K562 (cell line): Measurements from ENCODE around the gene SLC35E1. TPM values are rescaled to one million over a fixed set of nuclear protein-coding genes. Genes with fewer than 3 reads are reported as not detected.

Experiments used
- ARNT ChIP-seq, 2 experiments: fragments of 450-650 bp; IDR thresholded peaks; 2 replicates each; pipeline ENCODE4 v1.6.1; 2016; ENCODE audit warnings: mild to moderate bottlenecking in 1 of 2
- BRD4 ChIP-seq: fragments of 200-600 bp; sonication (generic); IDR thresholded peaks from 2 replicates; pipeline ENCODE4 v1.6.1; 2017; ENCODE audit warnings: inconsistent platforms
- CREM ChIP-seq: IDR thresholded peaks from 2 replicates; pipeline ENCODE4 v1.6.1; 2014; ENCODE audit warnings: antibody characterized with exemption, low read depth
- CXXC5 ChIP-seq: fragments of 250-450 bp; sonication (Bioruptor Pico); IDR thresholded peaks from 2 replicates; pipeline ENCODE4 v1.8.0; 2022; ENCODE audit warnings: inconsistent platforms, mild to moderate bottlenecking, moderate library complexity
- MTF1 ChIP-seq: fragments of 250-450 bp; sonication (Bioruptor Pico); IDR thresholded peaks from 2 replicates; pipeline ENCODE4 v1.9.0; 2021; ENCODE audit warnings: moderate library complexity, mild to moderate bottlenecking, inconsistent platforms, borderline replicate concordance
- RCOR1 ChIP-seq, 2 experiments: IDR thresholded peaks; 2 replicates each; pipeline ENCODE4 v1.6.1; 2012; ENCODE audit warnings: low read depth in 2 of 2, low read length in 2 of 2, borderline replicate concordance in 1 of 2, improper control_type of control experiment in 1 of 2
- STAT5A ChIP-seq: IDR thresholded peaks from 2 replicates; pipeline ENCODE4 v1.6.1; 2012; ENCODE audit warnings: low read length, inconsistent platforms, borderline replicate concordance
- ZBTB7A ChIP-seq: IDR thresholded peaks from 2 replicates; pipeline ENCODE4 v1.6.1; 2011; ENCODE audit warnings: low read depth, mild to moderate bottlenecking, low read length, moderate library complexity, borderline replicate concordance; ENCODE audit not compliant: control insufficient read depth
- ZBTB8A ChIP-seq: fragments of 450-650 bp; IDR thresholded peaks from 2 replicates; pipeline ENCODE4 v1.6.1; 2018; ENCODE audit warnings: mild to moderate bottlenecking, moderate library complexity; ENCODE audit not compliant: partially characterized antibody
- ZKSCAN1 ChIP-seq: fragments of 150-350 bp; IDR thresholded peaks from 2 replicates; pipeline ENCODE4 v1.6.1; 2016; ENCODE audit warnings: low read depth, low read length
- ZNF696 ChIP-seq: fragments of 250-450 bp; sonication (Bioruptor Pico); conservative IDR thresholded peaks from 2 replicates; pipeline ENCODE4 v1.4.0; 2020; ENCODE audit warnings: mild to moderate bottlenecking, moderate library complexity
- ZNF77 ChIP-seq: fragments of 250-450 bp; sonication (Bioruptor Pico); IDR thresholded peaks from 2 replicates; pipeline ENCODE4 v1.5.0; 2020
- polyA plus RNA-seq, 8 experiments: library from polyadenylated mRNA; depleted of rRNA in 4 of 8; stranded (reverse) in 5 of 8; unstranded in 3 of 8; fragments of >200 nt; fragmentation: Nextera tagmentation in 2 of 8; fragmentation: Illumina TruSeq in 1 of 8; extraction: Ambion mirVana in 2 of 8; extraction: Trizol in 1 of 8; gene quantifications; 2 replicates each; pipeline versions ENCODE4 v1.2.1 to v1.2.3, GENCODE V29; 2011 to 2014; ENCODE audit warnings: inconsistent platforms in 1 of 8, missing spikeins in 1 of 8
- total RNA-seq, 7 experiments: library from RNA; depleted of rRNA in 6 of 7; stranded (reverse); fragments of >200 nt in 6 of 7; fragmentation: Illumina TruSeq in 2 of 7; extraction: Trizol in 2 of 7; gene quantifications; 2 replicates each; pipeline versions ENCODE4 v1.2.1 to v1.2.3, GENCODE V29; 2011 to 2021; ENCODE audit warnings: low replicate concordance in 1 of 7
- TF ChIP-seq, protein P1 (sequence below): fragments of 450-650 bp; IDR thresholded peaks from 2 replicates; pipeline ENCODE4 v1.7.1; 2018; ENCODE audit warnings: mild to moderate bottlenecking, low read depth; ENCODE audit not compliant: partially characterized antibody
- TF ChIP-seq, protein P2 (sequence below): fragments of 250-450 bp; sonication (Bioruptor Pico); IDR thresholded peaks from 2 replicates; pipeline ENCODE4 v1.4.0; 2020; ENCODE audit warnings: mild to moderate bottlenecking
- TF ChIP-seq, protein P3 (sequence below): sonication (generic); IDR thresholded peaks from 2 replicates; pipeline ENCODE4 v1.6.1; 2016
- TF ChIP-seq, protein P4 (sequence below), 2 experiments: fragments of 450-650 bp in 1 of 2; sonication (generic) in 1 of 2; formaldehyde crosslinking; conservative IDR thresholded peaks; 2 replicates each; pipeline versions ENCODE4 v1.4.0 to v1.8.1; 2020 to 2022; ENCODE audit warnings: mild to moderate bottlenecking in 1 of 2, missing genetic modification reagents in 1 of 2
- TF ChIP-seq, protein P5 (sequence below): fragments of 450-650 bp; formaldehyde crosslinking; IDR thresholded peaks from 2 replicates; pipeline ENCODE4 v1.4.0; 2020; ENCODE audit warnings: mild to moderate bottlenecking
- TF ChIP-seq, protein P6 (sequence below): fragments of 250-450 bp; sonication (Bioruptor Pico); IDR thresholded peaks from 2 replicates; pipeline ENCODE4 v1.4.0; 2020; ENCODE audit warnings: borderline replicate concordance

Gene SLC35E1
- total and polyA plus RNA-seq, 9 of the 15 experiments (the other 6 are each of a cell fraction or from before 2014, with no cell fraction given), result 15.0 to 40.1 (median 25.7) TPM

DNA sequence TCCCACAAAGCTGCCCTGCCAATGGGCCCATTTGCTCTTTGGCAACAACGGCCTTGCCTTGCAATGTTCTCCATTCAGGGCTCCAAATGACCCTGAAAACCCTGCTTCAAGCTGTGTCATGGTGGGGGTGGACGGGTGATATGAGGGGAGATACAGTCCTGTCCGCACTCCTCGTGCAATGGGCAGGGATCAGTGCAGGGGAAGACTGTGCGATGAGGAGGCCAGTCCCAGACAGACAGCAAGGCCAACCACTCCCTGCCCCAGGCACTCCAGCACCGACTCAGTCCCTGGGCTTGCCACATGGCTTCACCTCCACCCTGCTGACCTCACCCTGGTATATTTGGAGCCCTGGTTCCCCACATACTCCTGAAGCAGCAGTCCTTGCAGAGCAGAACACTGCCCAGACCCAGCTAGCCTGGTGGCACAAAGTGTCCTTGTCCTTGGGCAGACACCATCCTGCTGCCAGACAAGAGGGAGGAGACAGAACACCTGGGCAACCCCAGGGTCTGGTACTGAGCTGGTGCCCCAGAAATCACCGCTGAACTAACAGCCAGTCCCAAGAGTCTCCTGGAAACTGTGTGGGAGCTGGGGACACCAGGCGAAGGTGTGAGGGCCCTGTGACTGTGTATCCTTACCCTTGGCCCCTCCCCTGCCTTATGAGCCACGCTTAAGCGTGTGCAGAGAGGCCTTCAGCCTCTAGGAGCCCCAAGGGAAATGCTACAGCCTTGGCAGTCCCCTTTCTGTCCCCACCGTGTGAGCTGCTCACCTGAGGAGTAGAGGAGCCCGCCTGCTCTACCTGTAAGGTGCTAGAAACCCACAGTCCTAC lies 9.1 kb upstream of the SLC35E1 start (continued):
- TF ChIP-seq, protein P1, sequence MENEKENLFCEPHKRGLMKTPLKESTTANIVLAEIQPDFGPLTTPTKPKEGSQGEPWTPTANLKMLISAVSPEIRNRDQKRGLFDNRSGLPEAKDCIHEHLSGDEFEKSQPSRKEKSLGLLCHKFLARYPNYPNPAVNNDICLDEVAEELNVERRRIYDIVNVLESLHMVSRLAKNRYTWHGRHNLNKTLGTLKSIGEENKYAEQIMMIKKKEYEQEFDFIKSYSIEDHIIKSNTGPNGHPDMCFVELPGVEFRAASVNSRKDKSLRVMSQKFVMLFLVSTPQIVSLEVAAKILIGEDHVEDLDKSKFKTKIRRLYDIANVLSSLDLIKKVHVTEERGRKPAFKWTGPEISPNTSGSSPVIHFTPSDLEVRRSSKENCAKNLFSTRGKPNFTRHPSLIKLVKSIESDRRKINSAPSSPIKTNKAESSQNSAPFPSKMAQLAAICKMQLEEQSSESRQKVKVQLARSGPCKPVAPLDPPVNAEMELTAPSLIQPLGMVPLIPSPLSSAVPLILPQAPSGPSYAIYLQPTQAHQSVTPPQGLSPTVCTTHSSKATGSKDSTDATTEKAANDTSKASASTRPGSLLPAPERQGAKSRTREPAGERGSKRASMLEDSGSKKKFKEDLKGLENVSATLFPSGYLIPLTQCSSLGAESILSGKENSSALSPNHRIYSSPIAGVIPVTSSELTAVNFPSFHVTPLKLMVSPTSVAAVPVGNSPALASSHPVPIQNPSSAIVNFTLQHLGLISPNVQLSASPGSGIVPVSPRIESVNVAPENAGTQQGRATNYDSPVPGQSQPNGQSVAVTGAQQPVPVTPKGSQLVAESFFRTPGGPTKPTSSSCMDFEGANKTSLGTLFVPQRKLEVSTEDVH, result no peak
- TF ChIP-seq STAT5A, result no peak
- TF ChIP-seq, protein P2, sequence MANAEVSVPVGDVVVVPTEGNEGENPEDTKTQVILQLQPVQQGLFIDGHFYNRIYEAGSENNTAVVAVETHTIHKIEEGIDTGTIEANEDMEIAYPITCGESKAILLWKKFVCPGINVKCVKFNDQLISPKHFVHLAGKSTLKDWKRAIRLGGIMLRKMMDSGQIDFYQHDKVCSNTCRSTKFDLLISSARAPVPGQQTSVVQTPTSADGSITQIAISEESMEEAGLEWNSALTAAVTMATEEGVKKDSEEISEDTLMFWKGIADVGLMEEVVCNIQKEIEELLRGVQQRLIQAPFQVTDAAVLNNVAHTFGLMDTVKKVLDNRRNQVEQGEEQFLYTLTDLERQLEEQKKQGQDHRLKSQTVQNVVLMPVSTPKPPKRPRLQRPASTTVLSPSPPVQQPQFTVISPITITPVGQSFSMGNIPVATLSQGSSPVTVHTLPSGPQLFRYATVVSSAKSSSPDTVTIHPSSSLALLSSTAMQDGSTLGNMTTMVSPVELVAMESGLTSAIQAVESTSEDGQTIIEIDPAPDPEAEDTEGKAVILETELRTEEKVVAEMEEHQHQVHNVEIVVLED (CRISPR knock-in tag), result no peak
- TF ChIP-seq, protein P3, sequence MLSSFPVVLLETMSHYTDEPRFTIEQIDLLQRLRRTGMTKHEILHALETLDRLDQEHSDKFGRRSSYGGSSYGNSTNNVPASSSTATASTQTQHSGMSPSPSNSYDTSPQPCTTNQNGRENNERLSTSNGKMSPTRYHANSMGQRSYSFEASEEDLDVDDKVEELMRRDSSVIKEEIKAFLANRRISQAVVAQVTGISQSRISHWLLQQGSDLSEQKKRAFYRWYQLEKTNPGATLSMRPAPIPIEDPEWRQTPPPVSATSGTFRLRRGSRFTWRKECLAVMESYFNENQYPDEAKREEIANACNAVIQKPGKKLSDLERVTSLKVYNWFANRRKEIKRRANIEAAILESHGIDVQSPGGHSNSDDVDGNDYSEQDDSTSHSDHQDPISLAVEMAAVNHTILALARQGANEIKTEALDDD, result no peak
- no peak for TF ChIP-seq MTF1 (CRISPR knock-in tag)
- no peak for TF ChIP-seq ZNF696
- no peak for TF ChIP-seq BRD4
- TF ChIP-seq, protein P4, sequence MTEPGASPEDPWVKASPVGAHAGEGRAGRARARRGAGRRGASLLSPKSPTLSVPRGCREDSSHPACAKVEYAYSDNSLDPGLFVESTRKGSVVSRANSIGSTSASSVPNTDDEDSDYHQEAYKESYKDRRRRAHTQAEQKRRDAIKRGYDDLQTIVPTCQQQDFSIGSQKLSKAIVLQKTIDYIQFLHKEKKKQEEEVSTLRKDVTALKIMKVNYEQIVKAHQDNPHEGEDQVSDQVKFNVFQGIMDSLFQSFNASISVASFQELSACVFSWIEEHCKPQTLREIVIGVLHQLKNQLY (CRISPR knock-in tag; conservative IDR thresholded peaks at IDR 0.05), result no peak
- TF ChIP-seq, protein P5, sequence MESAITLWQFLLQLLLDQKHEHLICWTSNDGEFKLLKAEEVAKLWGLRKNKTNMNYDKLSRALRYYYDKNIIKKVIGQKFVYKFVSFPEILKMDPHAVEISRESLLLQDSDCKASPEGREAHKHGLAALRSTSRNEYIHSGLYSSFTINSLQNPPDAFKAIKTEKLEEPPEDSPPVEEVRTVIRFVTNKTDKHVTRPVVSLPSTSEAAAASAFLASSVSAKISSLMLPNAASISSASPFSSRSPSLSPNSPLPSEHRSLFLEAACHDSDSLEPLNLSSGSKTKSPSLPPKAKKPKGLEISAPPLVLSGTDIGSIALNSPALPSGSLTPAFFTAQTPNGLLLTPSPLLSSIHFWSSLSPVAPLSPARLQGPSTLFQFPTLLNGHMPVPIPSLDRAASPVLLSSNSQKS, result no peak
- TF ChIP-seq ZNF77 (CRISPR knock-in tag), result no peak
- TF ChIP-seq ZKSCAN1, result no peak
- TF ChIP-seq, protein P6, sequence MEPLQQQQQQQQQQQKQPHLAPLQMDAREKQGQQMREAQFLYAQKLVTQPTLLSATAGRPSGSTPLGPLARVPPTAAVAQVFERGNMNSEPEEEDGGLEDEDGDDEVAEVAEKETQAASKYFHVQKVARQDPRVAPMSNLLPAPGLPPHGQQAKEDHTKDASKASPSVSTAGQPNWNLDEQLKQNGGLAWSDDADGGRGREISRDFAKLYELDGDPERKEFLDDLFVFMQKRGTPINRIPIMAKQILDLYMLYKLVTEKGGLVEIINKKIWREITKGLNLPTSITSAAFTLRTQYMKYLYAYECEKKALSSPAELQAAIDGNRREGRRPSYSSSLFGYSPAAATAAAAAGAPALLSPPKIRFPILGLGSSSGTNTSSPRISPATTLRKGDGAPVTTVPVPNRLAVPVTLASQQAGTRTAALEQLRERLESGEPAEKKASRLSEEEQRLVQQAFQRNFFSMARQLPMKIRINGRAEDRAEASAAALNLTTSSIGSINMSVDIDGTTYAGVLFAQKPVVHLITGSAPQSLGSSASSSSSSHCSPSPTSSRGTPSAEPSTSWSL (CRISPR knock-in tag), result no peak
- peak; percentile 44 for TF ChIP-seq CREM
- TF ChIP-seq ZBTB8A, result no peak
- TF ChIP-seq CXXC5 (CRISPR knock-in tag), result peak; percentile 54; the same call in 1 of the 2 replicates
- TF ChIP-seq RCOR1 (IDR thresholded peaks at IDR 0.05; ENCODE audit: borderline replicate concordance in 1 of 2, low read depth in 2 of 2, low read length in 2 of 2), result 0 out of 4 replicates have a peak, but pooled peaks of 1 of the 2 experiments have one; percentile 3
- 0 out of 2 replicates have a peak, but pooled peaks have one; percentile 11 for TF ChIP-seq ZBTB7A
- TF ChIP-seq ARNT (IDR thresholded peaks at IDR 0.05), result no peak
